LNCaP clone FGC (cell line): ENCODE data around the gene SRM.
"Not testable (repeated sequence)": the region's sequence is repeated elsewhere in the genome, so short reads cannot be mapped to it uniquely, and the experiment has no call there.

Experiments
- DNase-seq: peaks from one replicate; pipeline ENCODE4 v3.0.0-alpha.2; 2011; ENCODE audit warnings: low read depth
- H3K4me3 ChIP-seq: 2 replicates; pipeline ENCODE4 v1.5.1; 2011; ENCODE audit warnings: mild to moderate bottlenecking, low read depth, low read length, control low read depth
- CTCF ChIP-seq: IDR thresholded peaks from 2 replicates; pipeline ENCODE4 v1.5.1; 2012; ENCODE audit warnings: mild to moderate bottlenecking; ENCODE audit not compliant: control insufficient read depth, insufficient read depth; ENCODE audit errors: extremely low read depth

The SRM gene

GRCh38 chr1:11099310-11100148, 39.7 kb upstream of the SRM start, which contains the start of gene EXOSC10:
TSS of gene EXOSC10 (minus strand) at chr1:11099869. CDS start at chr1:11099831, 38 bp downstream.
- no peak for TF ChIP-seq CTCF
- H3K4me3 ChIP-seq: peak within 1 kb of the TSS; percentile 96
- DNase-seq: peak; percentile 37

- no peak for TF ChIP-seq CTCF
- H3K4me3 ChIP-seq: peak overlapping the region; percentile 96
- no peak for DNase-seq
Observed at GRCh38 chr1:11098931-11099309, 39.1 kb upstream of the SRM start.

- H3K4me3 ChIP-seq, DNase-seq: not testable (repeated sequence)
Observed at GRCh38 chr1:11083784-11084183, 24.0 kb upstream of the SRM start.

- no peak for TF ChIP-seq CTCF
- no peak overlapping the region for H3K4me3 ChIP-seq
- no peak for DNase-seq
Observed at GRCh38 chr1:11080931-11081330, 21.1 kb upstream of the SRM start.

GRCh38 chr1:11078631-11079030, 18.8 kb upstream of the SRM start:
- TF ChIP-seq CTCF: no peak
- no peak for DNase-seq
- no peak overlapping the region for H3K4me3 ChIP-seq

GRCh38 chr1:11073398-11073797, 13.6 kb upstream of the SRM start:
- H3K4me3 ChIP-seq, DNase-seq: not testable (repeated sequence)

GRCh38 chr1:11072216-11072917, 12.5 kb upstream of the SRM start:
- DNase-seq: peak; percentile 62
- H3K4me3 ChIP-seq: no peak overlapping the region
- no peak; the same call in 1 of the 2 replicates for TF ChIP-seq CTCF
